Midbrain (tissue), 1 donor: ENCODE results near the gene S100A2.
"Not testable (repeated sequence)": the region's sequence is repeated elsewhere in the genome, so short reads cannot be mapped to it uniquely, and the experiment has no call there.

Experiments used
- DNase-seq: peaks from one replicate; lab custom pipeline; 2025; lab: John Stamatoyannopoulos, UW

The S100A2 gene

GRCh38 chr1:153532769-153533599 lies 32.7 kb downstream of the S100A2 start:
- DNase-seq: peak; percentile 76

- DNase-seq: no peak
Observed at GRCh38 chr1:153532181-153532580, 33.5 kb downstream of the S100A2 start.

GRCh38 chr1:153531638-153532037 lies 34.0 kb downstream of the S100A2 start:
- no peak for DNase-seq

- DNase-seq: no peak
Observed at GRCh38 chr1:153527683-153528040, 38.0 kb downstream of the S100A2 start.

- no peak for DNase-seq
Observed at GRCh38 chr1:153527023-153527682, 38.5 kb downstream of the S100A2 start.

GRCh38 chr1:153526132-153526543 lies 39.5 kb downstream of the S100A2 start:
- DNase-seq: no peak

- no peak for DNase-seq
Observed at GRCh38 chr1:153525088-153525728, 40.4 kb downstream of the S100A2 start.

GRCh38 chr1:153522353-153523048 lies 43.1 kb downstream of the S100A2 start:
- DNase-seq: not testable (repeated sequence)

GRCh38 chr1:153521808-153522207 lies 43.8 kb downstream of the S100A2 start:
- DNase-seq: not testable (repeated sequence)

GRCh38 chr1:153520818-153521476 lies 44.7 kb downstream of the S100A2 start:
- no peak for DNase-seq

- DNase-seq: not testable (repeated sequence)
Observed at GRCh38 chr1:153520137-153520691, 45.4 kb downstream of the S100A2 start.

- no peak for DNase-seq
Observed at GRCh38 chr1:153519242-153519641, 46.4 kb downstream of the S100A2 start.

- DNase-seq: no peak
Observed at GRCh38 chr1:153515504-153516394, 49.9 kb downstream of the S100A2 start.

GRCh38 chr1:153513666-153514065 lies 52.0 kb downstream of the S100A2 start:
- no peak for DNase-seq

- DNase-seq: no peak
Observed at GRCh38 chr1:153513023-153513422, 52.6 kb downstream of the S100A2 start.
